Neural cell (in vitro differentiated cells): ENCODE results near the gene PIM2.

ENCODE experiments used
- CTCF ChIP-seq: fragments of 450-650 bp; IDR thresholded peaks from 2 replicates; pipeline ENCODE4 v1.5.1; 2014; ENCODE audit warnings: antibody characterized with exemption, mild to moderate bottlenecking, moderate library complexity; ENCODE audit not compliant: poor library complexity, severe bottlenecking
- EP300 ChIP-seq: fragments of 450-650 bp; conservative IDR thresholded peaks from 2 replicates; pipeline ENCODE4 v1.6.1; 2014; ENCODE audit warnings: antibody characterized with exemption, mild to moderate bottlenecking, moderate library complexity; ENCODE audit not compliant: poor library complexity, severe bottlenecking
- EZH2 ChIP-seq: fragments of 200-600, 300-800 bp; shearing (Covaris generic), sonication (generic); IDR thresholded peaks from 2 replicates; pipeline ENCODE4 v1.6.1; 2014; ENCODE audit warnings: antibody characterized with exemption, low read length, borderline replicate concordance, mild to moderate bottlenecking; ENCODE audit not compliant: insufficient read depth, poor library complexity, severe bottlenecking
- MXI1 ChIP-seq: fragments of 450-650 bp; conservative IDR thresholded peaks from 2 replicates; pipeline ENCODE4 v1.6.1; 2014; ENCODE audit warnings: antibody characterized with exemption, mild to moderate bottlenecking; ENCODE audit not compliant: poor library complexity, severe bottlenecking
- POLR2AphosphoS5 ChIP-seq: IDR thresholded peaks from 2 replicates; pipeline ENCODE4 v1.6.1; 2012
- RAD21 ChIP-seq: fragments of 450-650 bp; conservative IDR thresholded peaks from 2 replicates; pipeline ENCODE4 v1.6.1; 2014; ENCODE audit warnings: antibody characterized with exemption, mild to moderate bottlenecking, moderate library complexity
- REST ChIP-seq: IDR thresholded peaks from 2 replicates; pipeline ENCODE4 v1.6.1; 2012; ENCODE audit warnings: borderline replicate concordance
- SMC3 ChIP-seq: fragments of 450-650 bp; conservative IDR thresholded peaks from 2 replicates; pipeline ENCODE4 v1.6.1; 2014; ENCODE audit warnings: antibody characterized with exemption, mild to moderate bottlenecking, moderate library complexity; ENCODE audit not compliant: poor library complexity

GRCh38 chrX:48937054-48937907 lies 18.5 kb upstream of the PIM2 start:
- no peak for TF ChIP-seq CTCF
- no peak for TF ChIP-seq EP300
- no peak for TF ChIP-seq REST
- no peak for TF ChIP-seq POLR2AphosphoS5
- no peak for TF ChIP-seq EZH2
- TF ChIP-seq RAD21 = no peak
- no peak for TF ChIP-seq SMC3
- TF ChIP-seq MXI1 = no peak
